Stimulated activated CD8-positive, alpha-beta memory T cell treated with anti-CD3 and anti-CD28 coated beads, Interleukin-4, amount 100 ng/mL, for 4 hours (primary cell): ENCODE data around the gene ZC3H7B.

ENCODE experiments used
- DNase-seq, 2 donors: peaks; one replicate each; pipeline ENCODE4 v3.0.0-alpha.2; 2020; ENCODE audit warnings: low read depth in 2 of 2, low spot score in 1 of 2

ZC3H7B gene

GRCh38 chr22:41324821-41325528 lies 23.6 kb downstream of the ZC3H7B start:
- DNase-seq, result no peak

- DNase-seq, result no peak
These were observed 25.8 kb downstream of the ZC3H7B start for GRCh38 chr22:41327124-41327523.

GRCh38 chr22:41330169-41330568 lies 28.8 kb downstream of the ZC3H7B start:
- DNase-seq, result no peak

- DNase-seq, result no peak
These were observed 31.1 kb downstream of the ZC3H7B start for GRCh38 chr22:41332217-41332939.

- DNase-seq, result no peak
These were observed 32.5 kb downstream of the ZC3H7B start for GRCh38 chr22:41333806-41334205.

- no peak for DNase-seq
These were observed 32.9 kb downstream of the ZC3H7B start for GRCh38 chr22:41334215-41334614.

- DNase-seq, result no peak
These were observed 33.8 kb downstream of the ZC3H7B start for GRCh38 chr22:41334951-41335635.

GRCh38 chr22:41338614-41339212 lies 37.4 kb downstream of the ZC3H7B start:
- no peak for DNase-seq

GRCh38 chr22:41339823-41340222 lies 38.5 kb downstream of the ZC3H7B start:
- no peak for DNase-seq

GRCh38 chr22:41340357-41340756 lies 39.0 kb downstream of the ZC3H7B start:
- DNase-seq, result no peak

- no peak for DNase-seq
These were observed 39.7 kb downstream of the ZC3H7B start for GRCh38 chr22:41341012-41341411.

GRCh38 chr22:41341990-41342389 lies 40.7 kb downstream of the ZC3H7B start:
- DNase-seq, result no peak

GRCh38 chr22:41343300-41343699 lies 42.0 kb downstream of the ZC3H7B start:
- no peak for DNase-seq

GRCh38 chr22:41343717-41344116 lies 42.4 kb downstream of the ZC3H7B start:
- DNase-seq, result no peak

GRCh38 chr22:41344189-41344788 lies 43.0 kb downstream of the ZC3H7B start:
- DNase-seq, result no peak

GRCh38 chr22:41345807-41346335 lies 44.5 kb downstream of the ZC3H7B start:
- DNase-seq, result no peak

- DNase-seq, result no peak
These were observed 45.9 kb downstream of the ZC3H7B start for GRCh38 chr22:41347066-41347859.

- DNase-seq, result no peak
These were observed 47.7 kb downstream of the ZC3H7B start for GRCh38 chr22:41348964-41349484.

GRCh38 chr22:41350087-41350486 lies 48.8 kb downstream of the ZC3H7B start:
- DNase-seq, result no peak

GRCh38 chr22:41351011-41351410 lies 49.7 kb downstream of the ZC3H7B start:
- no peak for DNase-seq
